Umbilical cord (tissue), 2 donors: ENCODE measurements around the gene PDSS2. TPM values are rescaled to one million over a fixed set of nuclear protein-coding genes. Genes with fewer than 3 reads are reported as not detected.
"Not testable (repeated sequence)": the region's sequence is repeated elsewhere in the genome, so short reads cannot be mapped to it uniquely, and the experiment has no call there.

ENCODE experiments used
- DNase-seq: peaks from one replicate; pipeline ENCODE4 v3.0.0-alpha.2; 2015; ENCODE audit warnings: low spot score
- total RNA-seq: library from RNA; depleted of rRNA; stranded (reverse); fragments of >200 nt; gene quantifications from one replicate; pipeline ENCODE4 v1.2.3, GENCODE V29; 2014; ENCODE audit warnings: low replicate concordance; ENCODE audit not compliant: insufficient read depth

PDSS2 gene
- total RNA-seq, 1 donor from 2014 or later: 6.3 TPM

GRCh38 chr6:107173779-107174178, 285.6 kb downstream of the PDSS2 start:
- no peak for DNase-seq

GRCh38 chr6:107171513-107171912, 287.9 kb downstream of the PDSS2 start:
- DNase-seq: no peak

GRCh38 chr6:107164299-107164698, 295.1 kb downstream of the PDSS2 start:
- not testable (repeated sequence) for DNase-seq

- DNase-seq: no peak
These were observed 297.8 kb downstream of the PDSS2 start for GRCh38 chr6:107161521-107161920.

GRCh38 chr6:107156617-107157016, 302.7 kb downstream of the PDSS2 start:
- no peak for DNase-seq

- no peak for DNase-seq
These were observed 304.6 kb downstream of the PDSS2 start for GRCh38 chr6:107154801-107155160.

GRCh38 chr6:107154131-107154800, 305.1 kb downstream of the PDSS2 start:
- DNase-seq: no peak

- DNase-seq: no peak
These were observed 306.5 kb downstream of the PDSS2 start for GRCh38 chr6:107152638-107153430.

- no peak for DNase-seq
These were observed 314.7 kb downstream of the PDSS2 start for GRCh38 chr6:107144666-107145065.

- no peak for DNase-seq
These were observed 315.4 kb downstream of the PDSS2 start for GRCh38 chr6:107144014-107144413.

GRCh38 chr6:107140581-107140980, 318.8 kb downstream of the PDSS2 start:
- no peak for DNase-seq

GRCh38 chr6:107136324-107136723, 323.0 kb downstream of the PDSS2 start:
- DNase-seq: not testable (repeated sequence)

GRCh38 chr6:107135048-107135680, 324.2 kb downstream of the PDSS2 start:
- not testable (repeated sequence) for DNase-seq

- peak; percentile 29 for DNase-seq
These were observed 326.9 kb downstream of the PDSS2 start for GRCh38 chr6:107132330-107132954.

GRCh38 chr6:107129370-107129925, 329.9 kb downstream of the PDSS2 start:
- DNase-seq: peak; percentile 10

GRCh38 chr6:107128577-107128976, 330.8 kb downstream of the PDSS2 start:
- DNase-seq: no peak

- no peak for DNase-seq
These were observed 331.2 kb downstream of the PDSS2 start for GRCh38 chr6:107128175-107128574.

- DNase-seq: no peak
These were observed 333.6 kb downstream of the PDSS2 start for GRCh38 chr6:107125771-107126170.

GRCh38 chr6:107124934-107125348, 334.4 kb downstream of the PDSS2 start:
- DNase-seq: no peak

- DNase-seq: no peak
These were observed 335.9 kb downstream of the PDSS2 start for GRCh38 chr6:107123501-107123900.

- DNase-seq: no peak
These were observed 336.6 kb downstream of the PDSS2 start for GRCh38 chr6:107122748-107123147.

- no peak for DNase-seq
These were observed 337.3 kb downstream of the PDSS2 start for GRCh38 chr6:107121964-107122495.
